ENCODE measurements around the gene VGLL3.
A peak's percentile ranks its signal among the peaks of the same experiment; 100 is the strongest.

VGLL3 gene

DNA sequence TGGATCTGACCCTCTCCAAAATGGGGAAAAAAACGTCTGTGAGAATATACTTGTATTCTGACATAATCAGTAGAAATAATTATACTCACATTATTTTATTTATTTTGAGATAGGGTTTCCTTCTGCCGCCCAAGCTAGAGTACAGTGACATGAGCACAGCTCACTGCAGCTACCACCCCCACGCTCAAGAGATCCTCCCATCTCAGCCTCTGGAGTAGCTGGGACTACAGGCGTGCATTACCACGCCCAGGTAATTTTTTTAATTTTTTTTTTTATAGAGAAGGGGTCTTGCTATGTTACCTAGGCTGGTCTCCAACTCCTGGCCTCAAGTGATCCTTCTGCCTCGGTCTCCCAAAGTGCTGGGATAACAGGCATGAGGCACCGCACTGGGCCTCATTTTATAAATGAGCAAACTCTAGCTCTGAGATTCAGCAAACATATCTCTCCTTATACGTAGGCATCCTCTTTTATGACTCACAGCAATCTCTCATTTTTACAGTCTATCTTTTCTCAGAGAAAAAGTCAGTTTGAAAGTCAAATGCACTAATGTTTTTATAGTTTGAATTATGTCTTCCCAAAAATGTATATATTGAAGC lies 989 bp upstream of the VGLL3 start:
- H3K4me3 ChIP-seq (ENCODE audit: low read depth, low read length): no peak overlapping the region
- H3K36me3 ChIP-seq: no peaks in the 10 kb centered on the region
- H3K27me3 ChIP-seq: peaks cover 71% of the 10 kb centered on the region
- DNase-seq: no peak
- H3K4me1 ChIP-seq: no peaks in the 10 kb centered on the region
- TF ChIP-seq, protein P1, sequence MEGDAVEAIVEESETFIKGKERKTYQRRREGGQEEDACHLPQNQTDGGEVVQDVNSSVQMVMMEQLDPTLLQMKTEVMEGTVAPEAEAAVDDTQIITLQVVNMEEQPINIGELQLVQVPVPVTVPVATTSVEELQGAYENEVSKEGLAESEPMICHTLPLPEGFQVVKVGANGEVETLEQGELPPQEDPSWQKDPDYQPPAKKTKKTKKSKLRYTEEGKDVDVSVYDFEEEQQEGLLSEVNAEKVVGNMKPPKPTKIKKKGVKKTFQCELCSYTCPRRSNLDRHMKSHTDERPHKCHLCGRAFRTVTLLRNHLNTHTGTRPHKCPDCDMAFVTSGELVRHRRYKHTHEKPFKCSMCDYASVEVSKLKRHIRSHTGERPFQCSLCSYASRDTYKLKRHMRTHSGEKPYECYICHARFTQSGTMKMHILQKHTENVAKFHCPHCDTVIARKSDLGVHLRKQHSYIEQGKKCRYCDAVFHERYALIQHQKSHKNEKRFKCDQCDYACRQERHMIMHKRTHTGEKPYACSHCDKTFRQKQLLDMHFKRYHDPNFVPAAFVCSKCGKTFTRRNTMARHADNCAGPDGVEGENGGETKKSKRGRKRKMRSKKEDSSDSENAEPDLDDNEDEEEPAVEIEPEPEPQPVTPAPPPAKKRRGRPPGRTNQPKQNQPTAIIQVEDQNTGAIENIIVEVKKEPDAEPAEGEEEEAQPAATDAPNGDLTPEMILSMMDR (IDR thresholded peaks at IDR 0.05; ENCODE audit: low read depth, low read length): no peak
- no peaks in the 10 kb centered on the region for H3K9me3 ChIP-seq

DNA sequence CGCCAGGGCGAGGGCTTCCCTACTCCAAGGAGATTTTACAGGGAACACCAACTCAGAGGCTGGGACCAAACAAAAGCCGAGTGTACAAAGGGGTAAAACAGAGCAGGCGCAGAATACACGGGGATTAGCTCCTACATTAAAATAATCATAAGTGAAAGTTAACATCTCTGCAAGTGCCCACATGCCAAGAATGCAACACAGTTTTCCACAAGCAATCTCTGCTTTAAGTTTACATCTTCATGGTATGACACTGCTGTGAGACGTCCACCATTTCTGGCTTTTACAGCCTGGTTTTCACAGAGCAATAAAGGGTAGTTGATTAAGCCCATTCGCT lies 500 bp upstream of the VGLL3 start:
- peaks cover 73% of the 10 kb centered on the region for H3K27me3 ChIP-seq
- H3K4me1 ChIP-seq: no peaks in the 10 kb centered on the region
- peak overlapping the region; percentile 46 for H3K4me3 ChIP-seq (ENCODE audit: low read depth, low read length)
- H3K9me3 ChIP-seq: no peaks in the 10 kb centered on the region
- no peaks in the 10 kb centered on the region for H3K36me3 ChIP-seq
- TF ChIP-seq, protein P1 (IDR thresholded peaks at IDR 0.05; ENCODE audit: low read depth, low read length): no peak
- no peak for DNase-seq

DNA sequence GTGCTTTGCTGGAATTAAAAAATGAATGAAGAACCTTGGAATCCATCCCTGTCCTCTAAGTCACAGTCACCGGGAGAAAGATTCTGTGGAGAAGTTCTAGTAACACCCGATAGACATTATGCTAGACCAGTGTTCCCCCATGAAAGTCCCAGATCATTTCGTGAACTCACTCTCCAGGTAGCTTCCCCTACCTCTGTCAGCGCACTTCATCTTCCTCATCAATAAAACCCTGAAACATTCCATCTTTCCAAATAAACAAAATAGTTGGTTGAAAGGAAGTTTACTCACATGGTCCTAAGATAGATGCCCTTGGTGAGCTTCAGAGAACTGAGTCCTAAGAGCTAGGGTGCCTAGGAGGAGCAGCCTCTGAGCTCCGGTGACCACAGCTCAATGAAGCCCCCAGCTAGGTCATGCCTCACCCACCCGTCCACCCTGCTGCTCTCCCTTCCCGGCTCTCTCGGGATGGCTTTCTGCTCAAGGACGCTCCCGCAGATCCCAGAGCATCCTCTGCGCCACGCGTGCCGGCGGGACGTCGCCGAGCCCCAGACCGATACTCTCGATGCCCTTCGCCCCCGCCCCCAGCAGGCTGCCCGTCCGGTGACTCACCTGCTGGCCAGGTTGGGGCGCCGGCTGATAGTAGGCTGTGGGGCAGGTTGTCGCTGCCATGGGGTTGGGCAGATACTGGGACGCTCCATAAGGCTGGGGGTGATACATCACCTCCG lies 776 bp downstream of the VGLL3 start:
- no peak for DNase-seq
- Histone ChIP-seq H3K4me1 (no peaks in the 10 kb centered on the region), H3K4me3 (ENCODE audit: low read depth, low read length) (peak overlapping the region; percentile 29), H3K9me3 (no peaks in the 10 kb centered on the region), H3K27me3 (peaks cover 70% of the 10 kb centered on the region), H3K36me3 (no peaks in the 10 kb centered on the region)
- TF ChIP-seq, protein P1 (IDR thresholded peaks at IDR 0.05; ENCODE audit: low read depth, low read length): no peak

DNA sequence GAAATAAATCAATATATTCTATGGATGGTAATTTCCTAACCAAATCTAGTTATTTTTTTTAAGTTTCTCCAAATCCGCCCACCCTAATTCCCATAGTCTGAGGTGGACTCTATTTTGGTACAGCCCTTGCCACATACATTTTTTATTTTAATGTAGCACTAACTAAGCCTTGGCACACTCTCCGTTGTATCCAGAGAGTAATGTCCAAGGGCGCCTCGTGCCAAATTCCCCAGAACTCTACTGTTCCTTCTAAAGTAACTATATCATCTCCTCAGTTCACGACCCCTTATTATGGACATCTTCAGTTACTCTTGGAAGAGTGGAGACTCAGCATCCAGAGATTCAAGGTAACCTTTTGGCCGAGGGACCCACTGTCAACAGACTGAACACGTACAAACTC lies 1.3 kb downstream of the VGLL3 start:
- TF ChIP-seq, protein P1 (IDR thresholded peaks at IDR 0.05; ENCODE audit: low read depth, low read length): no peak
- no peaks in the 10 kb centered on the region for H3K4me1 ChIP-seq
- H3K27me3 ChIP-seq: peaks cover 67% of the 10 kb centered on the region
- H3K36me3 ChIP-seq: no peaks in the 10 kb centered on the region
- H3K9me3 ChIP-seq: no peaks in the 10 kb centered on the region
- DNase-seq: no peak
- no peak overlapping the region for H3K4me3 ChIP-seq (ENCODE audit: low read depth, low read length)

DNA sequence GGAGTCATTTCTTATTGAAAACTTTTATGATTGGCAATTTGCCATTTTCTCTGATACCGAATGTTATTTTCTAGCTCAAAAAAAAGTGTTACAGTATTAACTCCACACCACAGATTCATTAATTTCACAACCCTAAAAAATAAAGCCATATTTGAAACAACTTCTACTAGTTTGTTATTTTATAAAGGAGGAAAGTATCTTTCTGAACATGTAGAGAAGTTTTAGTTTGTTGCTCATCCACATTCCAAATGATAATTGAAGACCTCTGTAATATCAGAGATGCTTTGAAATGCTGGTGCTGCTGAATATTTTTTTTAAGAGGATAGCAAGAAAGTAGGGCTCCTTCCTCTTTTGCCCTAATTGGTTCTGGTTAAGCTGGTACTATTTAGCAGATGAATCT lies 1.9 kb downstream of the VGLL3 start:
- H3K9me3 ChIP-seq: no peaks in the 10 kb centered on the region
- no peak for DNase-seq
- TF ChIP-seq, protein P1 (IDR thresholded peaks at IDR 0.05; ENCODE audit: low read depth, low read length): no peak
- H3K4me1 ChIP-seq: no peaks in the 10 kb centered on the region
- H3K4me3 ChIP-seq (ENCODE audit: low read depth, low read length): no peak overlapping the region
- no peaks in the 10 kb centered on the region for H3K36me3 ChIP-seq
- peaks cover 62% of the 10 kb centered on the region for H3K27me3 ChIP-seq

DNA sequence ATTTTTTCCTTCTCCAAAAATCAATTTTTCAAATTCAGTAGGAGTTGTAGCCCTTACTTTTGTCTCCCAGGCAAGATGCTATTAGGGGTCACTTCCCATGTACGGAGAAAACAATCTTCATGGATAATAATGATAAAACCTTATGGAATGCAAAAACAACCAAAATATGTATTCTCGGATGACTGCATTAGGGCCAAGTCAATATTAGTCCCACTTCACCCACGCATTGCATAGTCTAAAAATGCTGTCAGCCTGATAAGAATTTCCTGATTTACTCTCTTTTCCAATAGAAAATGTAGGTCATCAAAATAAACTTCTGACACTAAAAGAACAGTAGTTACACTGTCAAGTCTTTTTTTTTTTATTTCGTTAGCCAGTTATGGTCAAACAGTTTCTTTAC lies 2.7 kb downstream of the VGLL3 start:
- peaks cover 62% of the 10 kb centered on the region for H3K27me3 ChIP-seq
- TF ChIP-seq, protein P1 (IDR thresholded peaks at IDR 0.05; ENCODE audit: low read depth, low read length): no peak
- H3K9me3 ChIP-seq: no peaks in the 10 kb centered on the region
- no peak overlapping the region for H3K4me3 ChIP-seq (ENCODE audit: low read depth, low read length)
- no peaks in the 10 kb centered on the region for H3K36me3 ChIP-seq
- no peak for DNase-seq
- H3K4me1 ChIP-seq: no peaks in the 10 kb centered on the region

Data from BE2C (cell line).